NCI-H748 treated with DMSO at 0.1 percent for 48 hours (cell line): Measurements from ENCODE around the gene SLC25A45.

Source experiments
- DNase-seq: peaks from one replicate; lab custom pipeline; 2025; lab: John Stamatoyannopoulos, UW

SLC25A45 gene

DNA sequence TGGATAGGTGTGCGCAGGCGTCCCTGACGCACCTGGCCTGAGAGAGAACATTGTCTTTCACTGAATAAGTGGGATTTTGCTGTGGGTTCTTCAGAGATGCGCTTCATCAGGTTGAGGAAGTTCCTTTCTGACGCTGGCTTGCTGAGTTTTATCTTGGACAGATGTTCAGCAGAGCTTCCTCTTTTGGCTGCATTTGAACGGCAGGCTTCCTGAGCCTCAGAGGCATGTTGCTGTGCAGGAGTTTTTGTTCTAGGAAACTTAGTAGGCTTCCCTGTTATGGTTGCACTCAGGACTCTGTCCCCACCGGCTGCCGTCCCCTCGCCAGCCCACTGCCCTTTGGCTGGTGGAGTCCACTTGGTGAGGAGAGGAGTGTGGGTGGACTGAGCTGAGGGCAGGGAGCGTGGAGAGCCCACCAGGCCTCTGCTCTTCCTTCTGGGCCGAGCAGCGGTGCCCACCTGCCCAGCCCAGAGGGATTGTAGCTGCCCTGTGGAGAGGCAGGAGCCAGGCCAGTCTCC is 21.2 kb upstream of the SLC25A45 start:
- no peak for DNase-seq

DNA sequence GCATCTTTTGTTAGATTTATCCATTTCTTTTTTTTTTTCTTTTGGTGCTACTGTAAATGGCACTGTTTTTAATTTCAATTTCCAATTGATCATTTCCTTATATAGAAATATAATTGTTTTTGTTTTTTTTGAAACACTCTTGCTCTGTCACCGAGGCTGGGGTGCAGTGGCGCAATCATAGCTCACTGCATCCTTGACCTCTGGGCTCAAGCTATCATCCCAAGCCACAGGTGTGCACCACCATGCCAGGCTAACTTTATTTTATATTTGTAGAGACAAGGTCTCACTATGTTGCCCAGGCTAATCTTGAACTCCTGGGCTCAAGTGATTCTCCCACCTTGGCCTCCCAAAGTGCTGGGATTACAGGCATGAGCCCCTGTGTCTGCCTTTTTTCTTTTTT is 20.3 kb upstream of the SLC25A45 start:
- DNase-seq = no peak

DNA sequence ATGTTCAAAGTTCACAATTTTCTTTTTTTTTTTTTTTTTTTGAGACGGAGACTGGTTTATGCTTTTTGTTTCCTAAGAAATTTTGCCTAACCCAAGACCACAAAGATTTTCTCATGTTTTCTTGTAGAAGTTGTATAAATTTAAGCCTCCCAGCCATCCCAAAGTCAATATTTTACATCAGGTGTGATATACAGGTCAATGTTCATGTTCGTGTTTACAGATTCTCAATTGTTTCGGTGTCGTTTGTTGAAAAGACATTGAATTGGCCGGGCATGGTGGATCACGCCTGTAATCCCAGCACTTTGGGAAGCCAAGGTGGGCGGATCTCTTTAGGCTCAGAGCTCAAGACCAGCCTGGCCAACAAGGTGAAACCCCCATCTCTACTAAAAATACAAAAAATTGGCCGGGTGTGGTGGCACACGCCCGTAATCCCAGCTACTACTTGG is 19.4 kb upstream of the SLC25A45 start:
- DNase-seq = no peak

DNA sequence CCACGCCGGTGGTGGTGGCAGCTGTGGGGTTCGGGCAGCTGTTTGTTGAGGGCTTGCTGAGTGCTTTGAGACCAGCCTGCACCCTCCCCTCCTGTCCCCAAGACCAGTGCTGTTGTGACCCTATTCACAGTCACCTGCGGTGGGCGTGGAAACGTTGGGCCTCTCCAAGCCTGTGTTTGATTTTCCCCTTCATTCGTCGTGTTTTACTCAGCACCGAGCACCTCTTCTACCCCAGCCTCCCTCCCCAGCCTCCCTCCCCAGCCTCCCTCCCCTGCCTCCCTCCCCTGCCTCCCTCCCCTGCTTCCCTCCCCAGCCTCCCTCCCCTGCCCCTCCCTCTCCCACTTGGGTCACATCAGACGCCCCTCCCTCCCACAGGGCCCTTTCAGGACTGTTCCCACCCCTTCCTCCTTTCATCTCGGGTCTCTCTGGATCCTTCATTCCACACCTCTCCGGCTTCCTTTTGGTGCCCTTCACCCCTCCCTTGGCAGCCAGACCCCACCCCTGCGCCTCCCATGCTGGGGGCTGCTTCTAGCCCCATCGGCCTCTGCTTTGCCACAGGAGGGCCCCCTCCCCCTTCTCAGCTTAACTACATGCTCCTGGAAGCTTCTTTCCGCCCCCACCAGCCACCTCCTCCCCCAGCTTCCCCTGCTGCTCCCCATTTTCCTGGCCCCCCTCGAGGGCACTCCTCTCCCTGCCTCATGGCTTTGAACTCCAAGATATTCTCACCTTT is 18.8 kb upstream of the SLC25A45 start:
- no peak for DNase-seq

DNA sequence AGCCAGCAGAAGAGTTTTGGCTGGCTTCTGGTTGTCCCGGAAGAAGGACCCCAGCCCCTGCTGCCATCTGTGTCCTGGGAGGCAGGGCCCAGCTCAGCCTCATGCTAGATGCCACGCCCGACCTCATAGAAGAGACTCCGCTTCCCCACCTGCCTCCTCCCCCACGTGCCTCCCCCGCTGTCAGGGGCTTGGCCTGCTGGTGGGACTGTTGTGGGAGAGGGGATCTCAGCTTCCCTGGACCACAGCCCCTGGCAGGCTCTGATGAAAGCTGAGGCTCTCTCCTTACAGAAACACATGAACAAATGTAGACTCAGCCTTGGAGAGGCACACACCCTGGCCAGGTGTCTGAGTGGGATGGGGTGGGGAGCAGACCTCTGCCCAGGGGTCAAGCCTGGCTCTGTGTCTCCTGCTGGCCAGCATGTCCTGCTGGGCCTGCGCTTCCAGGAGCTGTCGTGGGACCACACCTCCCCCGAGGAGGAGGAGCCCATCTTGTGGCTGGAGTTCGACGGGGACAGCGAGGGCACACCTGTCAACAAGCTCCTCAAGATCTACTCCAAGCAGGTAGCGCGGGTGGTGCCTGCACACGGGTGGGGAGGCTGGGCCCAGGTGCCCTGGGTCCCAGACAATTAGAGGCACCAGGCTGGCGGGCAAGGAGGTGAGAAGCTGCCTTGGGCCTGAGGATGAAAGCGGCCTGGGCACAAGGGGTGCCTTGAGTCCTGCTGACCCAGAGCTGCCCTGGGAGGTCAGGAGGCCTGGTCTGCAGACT is 18.0 kb upstream of the SLC25A45 start:
- no peak for DNase-seq

DNA sequence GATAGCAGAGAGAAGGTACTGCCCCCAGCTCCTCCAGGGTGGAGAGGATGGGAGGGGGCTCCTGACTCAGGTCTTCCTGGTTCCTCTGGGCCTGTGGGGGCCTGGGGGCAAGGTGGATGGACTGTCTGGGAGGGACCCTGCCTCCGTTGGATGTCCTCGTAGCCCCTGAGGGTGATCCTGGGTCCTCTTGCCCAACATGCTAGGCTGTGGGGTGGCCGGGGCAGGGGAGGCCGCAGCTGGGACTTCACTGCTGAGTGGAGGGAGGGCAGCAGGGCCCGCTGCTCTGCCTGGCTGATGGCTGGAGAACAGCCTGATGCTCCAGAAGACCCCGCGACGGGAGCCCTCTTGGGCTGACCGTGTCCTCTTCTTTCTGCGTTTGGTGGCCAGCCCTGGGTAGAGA is 17.4 kb upstream of the SLC25A45 start:
- no peak for DNase-seq

DNA sequence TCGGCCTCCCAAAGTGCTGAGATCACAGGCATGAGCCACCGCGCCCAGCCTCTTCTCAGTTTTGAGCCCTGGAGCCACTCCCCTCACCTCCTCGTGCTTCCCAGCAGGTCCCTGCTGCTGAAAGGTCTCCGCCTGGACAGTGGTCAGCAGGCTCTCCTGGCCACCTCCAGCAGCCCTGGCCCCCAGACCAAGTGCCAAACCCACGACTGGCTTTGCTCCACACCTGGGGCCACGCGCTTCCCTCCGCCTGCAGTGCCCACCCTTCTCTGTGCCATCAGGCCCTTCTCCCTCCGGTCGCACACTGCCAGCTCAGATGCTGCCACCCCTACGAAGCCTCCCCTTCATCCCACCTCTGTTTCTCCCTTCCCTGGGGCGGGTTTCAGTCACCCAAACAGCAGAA is 16.8 kb upstream of the SLC25A45 start:
- no peak for DNase-seq

DNA sequence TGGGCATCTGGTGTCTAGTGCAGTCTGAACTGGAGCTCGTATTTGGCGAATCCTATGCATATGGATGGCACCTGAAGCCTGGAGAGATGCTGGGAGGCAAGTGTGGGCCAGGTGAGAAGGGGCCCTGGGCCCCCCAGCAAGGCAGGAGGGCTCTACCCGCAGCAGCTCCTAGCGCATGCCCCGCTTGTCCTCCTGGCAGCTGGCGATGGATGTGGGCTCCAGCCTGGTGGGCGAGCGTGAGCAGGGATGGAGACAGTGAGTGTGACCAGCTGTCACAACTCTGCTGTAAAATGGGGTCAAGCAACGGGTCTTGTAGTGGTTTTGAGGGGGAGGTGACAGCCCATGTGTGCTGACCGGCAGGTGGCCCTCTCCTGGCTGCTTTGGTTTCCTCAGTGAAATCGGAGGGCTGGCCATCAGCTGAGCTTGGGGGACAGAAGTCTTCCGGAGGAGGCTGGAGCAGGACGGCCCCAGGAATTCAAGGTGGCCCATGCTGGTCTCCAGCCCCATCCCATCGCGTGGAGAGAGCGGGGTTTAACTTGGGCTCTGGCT is 16.0 kb upstream of the SLC25A45 start:
- DNase-seq = no peak

DNA sequence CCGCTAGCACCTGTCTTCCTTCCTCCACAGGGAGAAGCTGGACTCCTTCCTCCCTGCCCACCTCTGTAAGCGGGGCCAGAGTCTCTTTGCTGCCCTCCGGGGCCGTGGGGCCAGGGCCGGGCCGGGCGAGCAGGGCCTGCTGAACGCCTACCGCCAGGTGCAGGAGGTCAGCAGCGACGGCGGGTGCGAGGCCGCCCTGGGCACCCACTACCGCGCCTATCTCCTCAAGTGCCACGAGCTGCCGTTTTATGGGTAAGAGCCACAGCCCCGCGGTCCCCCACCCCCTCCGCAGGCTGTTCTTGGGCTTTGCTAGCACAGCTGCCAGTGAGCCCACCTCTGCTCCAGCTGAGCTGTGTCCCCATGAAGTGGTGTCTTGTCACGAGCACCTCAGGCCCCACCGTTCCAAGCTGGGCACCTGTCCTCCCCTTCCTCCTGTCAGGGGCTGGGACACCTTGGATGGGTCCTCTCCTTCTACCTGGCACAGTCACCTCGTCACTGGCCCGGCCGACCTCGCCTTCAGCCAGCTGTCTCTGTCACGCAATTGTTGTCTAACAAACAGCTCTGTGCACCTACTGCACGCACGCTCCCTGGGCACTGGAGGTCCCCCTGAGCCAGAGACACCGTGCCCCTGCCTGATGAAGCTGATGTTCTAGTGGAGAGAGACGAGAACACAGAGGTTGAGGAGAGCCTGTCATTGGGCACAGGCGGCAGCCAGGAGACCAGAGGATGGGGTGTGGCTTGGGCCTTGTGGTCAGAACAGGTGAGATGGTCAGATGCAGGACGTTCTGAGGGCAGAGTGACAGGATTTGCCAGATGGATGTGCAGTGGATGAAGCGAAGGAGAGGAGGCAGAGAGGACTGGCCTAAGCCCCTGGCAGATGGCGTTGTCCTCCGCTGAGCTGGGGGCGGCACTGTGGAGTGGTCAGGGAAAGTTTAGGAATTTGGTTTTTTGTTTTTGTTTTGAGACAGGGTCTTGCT is 14.6 kb upstream of the SLC25A45 start:
- DNase-seq = no peak

DNA sequence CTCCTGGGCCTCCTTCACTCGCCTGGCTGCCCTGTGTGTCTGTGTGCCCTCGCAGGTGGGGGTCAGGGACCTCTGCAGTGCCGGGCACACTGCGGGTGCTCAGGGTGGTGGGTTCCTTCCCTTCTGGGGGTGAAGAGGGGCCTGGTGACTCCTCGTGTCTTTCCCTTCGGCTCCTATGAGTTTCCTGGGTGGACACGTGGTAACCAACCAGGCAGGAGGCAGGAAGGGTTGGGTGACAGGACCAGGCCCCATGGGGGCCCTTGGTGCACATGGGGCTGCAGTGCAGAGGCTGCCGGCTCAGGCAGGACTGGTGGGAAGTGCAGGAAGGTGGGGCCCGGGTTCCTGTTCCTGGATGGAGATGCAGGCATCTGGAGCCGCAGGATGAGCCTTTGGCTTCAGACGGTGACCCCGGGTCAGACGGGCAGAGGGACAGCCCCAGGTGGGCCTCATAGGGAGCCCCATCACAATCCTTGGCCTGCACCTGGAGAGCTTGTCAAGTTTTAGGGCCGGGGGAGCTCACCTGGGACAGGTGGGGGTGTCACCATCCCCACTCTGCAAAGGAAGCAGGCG is 13.6 kb upstream of the SLC25A45 start:
- no peak for DNase-seq

DNA sequence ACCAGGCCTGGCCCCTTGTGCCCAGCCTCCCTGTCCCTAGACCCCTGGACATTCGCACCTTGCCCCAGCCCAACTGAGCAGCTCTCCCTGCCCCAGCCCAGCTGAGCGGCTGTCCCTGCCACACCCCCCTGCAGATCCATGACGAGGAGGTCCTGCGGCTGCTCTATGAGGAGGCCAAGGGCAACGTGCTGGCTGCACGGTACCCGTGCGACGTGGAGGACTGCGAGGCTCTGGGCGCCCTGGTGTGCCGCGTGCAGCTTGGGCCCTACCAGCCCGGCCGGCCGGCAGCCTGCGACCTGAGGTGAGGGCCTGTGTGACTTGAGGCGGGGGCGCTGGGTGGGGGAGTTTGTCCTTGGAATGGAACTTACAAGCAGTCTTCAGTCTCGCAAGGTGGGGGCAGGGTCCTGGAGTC is 11.7 kb upstream of the SLC25A45 start:
- DNase-seq = no peak

DNA sequence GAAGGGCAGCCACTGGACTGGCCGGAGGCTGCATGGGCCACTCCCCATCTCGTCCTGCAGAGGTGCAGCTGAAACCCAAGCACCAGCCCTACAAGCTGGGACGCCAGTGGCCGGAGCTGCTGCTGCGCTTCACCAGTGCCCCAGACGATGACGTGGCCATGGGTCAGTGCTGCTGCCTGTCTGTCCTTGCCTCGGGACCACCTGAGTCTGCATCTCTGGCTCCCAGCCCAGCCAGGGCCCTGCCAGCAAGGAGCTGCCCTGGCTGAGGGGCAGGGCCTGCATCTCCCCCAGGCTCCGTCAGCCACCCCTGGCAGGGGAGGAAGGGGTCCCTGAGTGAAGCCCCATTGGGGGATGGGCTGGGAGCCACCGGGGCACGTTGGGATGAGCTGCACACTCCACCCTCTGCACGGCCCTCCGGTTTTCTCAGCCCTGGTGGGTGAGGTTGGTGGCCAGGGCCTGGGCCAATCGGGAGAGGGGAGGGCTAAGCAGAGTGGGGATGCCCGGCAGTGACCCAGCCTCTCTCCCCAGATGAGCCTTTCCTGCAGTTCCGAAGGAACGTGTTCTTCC is 11.2 kb upstream of the SLC25A45 start:
- DNase-seq = no peak

DNA sequence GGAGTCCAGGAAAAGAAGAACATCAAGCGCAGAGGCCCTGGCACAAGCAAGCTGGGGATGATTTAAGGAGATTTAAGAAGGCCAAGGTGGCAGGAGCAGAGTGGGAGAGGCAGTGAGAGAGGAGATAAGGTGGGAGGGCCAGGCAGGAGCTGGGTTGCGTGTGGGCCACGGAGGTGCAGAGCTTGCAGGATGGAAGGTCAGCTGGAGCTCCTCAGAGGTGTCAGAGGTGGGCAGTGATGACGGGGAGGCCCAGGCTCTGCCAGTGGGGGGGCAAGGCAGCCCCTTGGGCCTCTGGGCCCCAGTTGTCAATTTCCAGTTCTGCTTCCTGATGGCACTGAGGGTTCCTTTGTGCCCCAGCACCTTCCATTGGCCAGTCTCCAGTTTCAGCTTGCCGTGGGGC is 10.5 kb upstream of the SLC25A45 start:
- no peak for DNase-seq

DNA sequence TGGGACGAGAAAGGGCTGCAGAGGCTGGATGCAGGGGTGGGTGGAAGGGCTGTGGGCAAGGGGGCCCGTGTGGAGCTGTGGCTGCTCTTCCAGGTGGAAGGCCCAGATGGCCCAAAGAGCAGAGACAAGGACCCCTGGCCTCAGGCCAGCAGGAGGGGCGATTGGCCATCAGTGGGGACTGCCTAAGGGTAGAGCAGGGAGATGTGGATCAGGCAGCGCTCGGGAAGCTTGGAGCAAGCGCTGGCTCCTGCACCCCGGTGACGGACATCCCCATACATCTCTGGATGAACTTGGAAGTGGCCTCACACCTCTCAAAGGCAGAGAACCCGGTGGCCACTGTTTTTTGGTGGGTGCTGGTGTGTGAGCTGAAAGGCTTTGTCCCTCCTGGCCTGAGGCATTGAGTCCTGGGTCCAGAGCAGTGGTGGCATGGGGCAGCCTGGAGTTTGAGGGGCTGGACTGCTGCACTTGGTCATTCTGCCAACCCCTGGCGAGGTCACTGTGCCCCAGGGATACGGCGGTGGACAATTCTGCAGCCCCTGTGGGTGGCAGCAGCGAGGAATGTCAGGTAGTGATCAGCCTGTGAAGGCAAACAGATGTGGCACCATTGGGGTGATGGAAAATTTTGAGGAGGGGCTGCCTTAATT is 9.9 kb upstream of the SLC25A45 start:
- DNase-seq = no peak

DNA sequence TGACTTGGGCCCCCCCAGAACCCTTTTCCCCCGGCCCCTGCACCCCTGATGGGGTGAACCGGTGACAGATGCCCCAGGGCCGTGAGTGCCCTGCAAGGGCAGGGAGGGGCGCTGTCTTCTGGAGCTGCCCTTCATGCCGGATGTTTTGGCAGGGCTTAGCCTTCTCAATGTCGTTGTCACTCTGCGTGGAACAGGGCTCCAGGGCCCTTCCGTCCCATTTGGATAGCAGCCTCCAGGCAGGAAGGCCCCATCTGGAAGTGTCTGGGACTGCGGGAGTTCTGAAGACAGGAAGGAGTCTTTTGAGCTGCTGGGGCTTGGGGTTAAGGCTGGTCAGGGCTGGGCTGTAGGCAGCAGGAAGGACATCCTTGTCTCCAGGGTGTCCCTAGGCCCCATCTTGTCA is 8.6 kb upstream of the SLC25A45 start:
- no peak for DNase-seq

DNA sequence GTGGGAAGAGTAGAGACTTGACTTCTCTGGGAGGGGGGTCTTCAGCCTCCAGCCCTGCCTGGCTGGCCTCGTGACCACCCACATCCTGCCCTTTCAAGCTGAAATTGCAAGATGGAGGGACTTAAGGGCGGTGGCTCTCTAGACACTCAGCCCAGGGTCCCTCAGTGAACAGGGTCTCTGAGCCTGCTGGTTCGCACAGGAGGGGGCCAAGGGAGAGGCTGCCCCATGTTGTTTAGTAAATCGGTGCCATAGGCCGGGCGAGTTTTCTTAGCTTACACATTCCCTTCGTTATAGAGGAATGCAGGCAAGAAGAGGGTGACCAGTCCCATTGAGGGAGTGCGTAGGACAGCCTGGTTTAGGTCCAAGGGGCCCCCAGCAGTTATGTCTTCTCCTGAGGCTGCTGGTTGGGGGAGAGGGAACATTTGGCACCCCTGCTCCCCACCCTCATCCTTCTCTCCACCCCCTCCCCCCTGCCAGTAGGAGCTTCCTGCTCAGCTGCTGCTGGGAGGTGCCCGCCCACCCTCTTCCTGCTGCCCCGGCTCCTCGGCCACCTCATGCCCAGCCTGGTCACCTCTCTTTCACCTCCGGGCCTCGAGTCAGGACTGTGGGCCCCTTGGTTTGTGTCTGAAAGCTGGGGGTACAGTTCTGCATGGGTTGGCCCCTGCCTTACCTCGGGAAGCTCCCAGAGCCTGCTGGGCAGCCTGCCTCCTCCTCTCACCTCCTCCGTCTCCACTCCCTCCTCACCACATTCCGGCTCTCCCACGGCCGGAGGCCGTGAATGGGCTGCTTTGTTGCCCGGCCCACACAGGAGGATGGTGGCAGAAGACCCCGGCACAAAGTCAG is 7.9 kb upstream of the SLC25A45 start:
- DNase-seq = no peak

DNA sequence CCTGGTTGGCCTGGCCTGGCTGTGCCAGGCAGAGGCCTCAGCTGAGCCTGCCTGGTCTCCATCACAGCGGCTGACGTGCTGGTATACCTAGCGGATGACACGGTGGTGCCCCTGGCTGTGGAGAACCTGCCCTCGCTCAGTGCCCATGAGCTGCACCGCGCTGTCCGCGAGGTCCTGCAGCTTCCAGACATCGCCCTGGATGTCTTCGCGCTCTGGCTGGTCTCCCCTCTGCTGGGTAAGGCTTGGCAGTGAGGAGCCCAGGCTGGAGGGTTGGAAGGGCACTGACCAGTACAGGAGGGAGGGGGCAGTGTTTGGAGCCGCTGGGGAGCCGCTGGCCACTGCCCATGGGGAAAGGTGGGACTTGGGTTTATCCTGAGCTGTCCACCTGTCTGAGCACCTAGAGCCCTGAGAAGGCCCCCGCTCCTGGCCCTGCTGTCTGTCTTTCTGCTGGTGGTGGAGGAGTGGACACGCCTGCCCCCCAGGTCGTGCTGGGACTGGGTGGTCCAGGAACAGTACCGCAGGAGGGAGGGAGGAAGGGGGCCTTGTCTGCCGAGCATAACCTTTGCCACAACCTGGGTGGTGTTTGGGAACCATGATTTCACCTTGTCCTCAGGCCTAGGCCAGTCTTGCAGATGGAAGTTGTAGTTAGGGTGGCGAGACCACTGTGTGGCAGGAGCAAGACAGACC is 7.0 kb upstream of the SLC25A45 start:
- no peak for DNase-seq

DNA sequence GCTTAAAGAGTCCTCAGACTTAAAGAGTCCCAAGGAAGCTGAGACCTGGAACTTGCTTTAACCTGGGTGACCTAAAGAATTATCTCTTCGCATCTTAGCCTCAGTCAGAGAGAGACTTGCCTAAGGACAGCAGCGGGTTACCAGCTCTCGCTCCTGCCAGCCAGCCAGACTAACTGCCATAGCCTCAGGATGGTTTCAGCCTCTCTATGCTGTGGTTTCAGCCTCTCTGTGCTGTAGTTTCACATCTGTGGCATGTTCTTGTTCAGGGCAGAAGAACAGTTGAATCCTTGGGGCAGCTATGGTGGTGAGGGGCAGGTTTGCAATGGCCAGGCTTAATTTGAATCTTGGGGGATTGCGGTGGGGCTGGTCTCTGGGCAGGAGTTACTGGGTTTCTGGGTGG is 6.3 kb upstream of the SLC25A45 start:
- DNase-seq = no peak
